NOMO-1 treated with dmso at 0.1 percent for 144 hours (cell line): ENCODE data around the gene RPS6KA2.

Experiments used
- DNase-seq: peaks from one replicate; lab custom pipeline; 2025; ENCODE audit not compliant: unreplicated experiment; lab: John Stamatoyannopoulos, UW

RPS6KA2 gene

GRCh38 chr6:166454692-166455515 is 172.1 kb downstream of the RPS6KA2 start:
- DNase-seq, result no peak

DNA sequence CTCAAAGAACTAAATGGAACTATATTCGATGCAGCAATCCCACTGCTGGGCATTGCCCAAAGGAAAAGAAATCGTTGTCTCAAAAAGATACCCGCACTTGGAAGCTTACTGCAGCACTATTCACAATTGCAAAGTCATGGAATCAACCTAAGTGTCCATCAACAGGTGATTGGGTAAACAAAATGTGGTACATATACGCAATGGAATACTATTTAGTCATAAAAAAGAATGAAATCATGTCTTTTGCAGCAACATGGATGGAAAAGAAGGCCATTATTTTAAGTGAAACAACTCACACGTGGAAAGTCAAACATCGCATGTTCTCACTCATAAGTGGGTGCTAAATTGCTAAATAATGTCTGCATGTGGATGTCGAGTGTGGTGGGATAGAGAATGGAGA is 173.4 kb downstream of the RPS6KA2 start:
- DNase-seq, result no peak

GRCh38 chr6:166450167-166450873 is 176.7 kb downstream of the RPS6KA2 start:
- DNase-seq, result no peak

DNA sequence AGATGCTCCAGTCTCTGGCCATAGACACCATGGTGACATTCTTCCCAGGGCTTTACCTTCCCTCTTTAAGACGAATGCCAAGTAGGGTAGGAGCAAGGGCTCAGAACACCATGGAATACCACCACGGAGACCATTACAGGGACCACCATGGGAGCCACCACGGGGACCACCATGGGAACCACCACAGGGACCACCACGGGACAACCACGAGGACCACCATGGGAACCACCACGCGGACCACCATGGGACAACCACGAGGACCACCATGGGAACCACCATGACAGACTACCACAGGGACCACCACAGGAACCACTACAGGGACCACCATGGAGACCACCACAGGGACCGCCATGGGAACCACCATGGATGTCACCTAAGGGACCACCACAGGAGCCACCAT is 177.4 kb downstream of the RPS6KA2 start:
- no peak for DNase-seq

DNA sequence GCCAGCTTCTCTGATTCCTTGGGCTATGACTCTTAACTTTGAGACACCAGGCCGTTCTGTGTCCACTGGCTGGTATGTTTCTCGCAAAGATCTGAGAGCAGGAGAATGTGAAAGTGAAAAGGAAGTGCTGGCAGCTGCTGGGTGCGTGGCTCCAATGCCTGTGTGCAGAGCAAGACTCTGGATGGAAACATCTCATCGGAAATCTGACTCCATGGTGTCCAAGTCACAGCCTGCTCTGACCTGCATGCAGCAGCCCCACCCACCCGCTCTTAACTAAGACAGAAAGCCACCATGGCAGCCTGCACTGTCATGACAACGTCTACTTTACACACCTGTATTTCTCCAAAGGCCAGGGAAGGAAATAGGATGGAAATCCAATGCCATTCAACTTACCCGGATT is 178.0 kb downstream of the RPS6KA2 start:
- DNase-seq, result no peak

DNA sequence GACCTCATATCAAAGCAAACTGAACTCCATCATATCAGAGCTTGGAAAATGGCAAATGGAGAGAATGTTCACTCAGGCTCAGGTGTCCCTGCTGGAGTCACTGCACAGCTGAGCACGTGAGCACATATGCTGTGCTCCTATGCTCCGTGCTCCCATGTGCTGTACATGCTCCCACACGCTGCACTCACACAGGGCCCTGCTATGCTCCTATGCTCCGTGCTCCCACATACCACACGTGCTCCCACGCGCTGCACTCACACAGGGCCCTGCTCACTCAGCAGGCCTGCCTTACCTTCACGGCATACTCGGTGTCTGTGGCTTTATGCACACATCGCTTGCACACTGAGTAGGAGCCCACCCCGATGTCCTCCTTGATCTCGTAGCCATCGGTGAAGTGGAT is 178.6 kb downstream of the RPS6KA2 start:
- DNase-seq, result no peak

GRCh38 chr6:166446567-166447065 is 180.4 kb downstream of the RPS6KA2 start:
- DNase-seq, result no peak

- no peak for DNase-seq
Observed at GRCh38 chr6:166446146-166446545, 180.9 kb downstream of the RPS6KA2 start.

- no peak for DNase-seq
Observed at GRCh38 chr6:166444446-166444845, 182.6 kb downstream of the RPS6KA2 start.

- no peak for DNase-seq
Observed at GRCh38 chr6:166443166-166443565, 183.9 kb downstream of the RPS6KA2 start.

DNA sequence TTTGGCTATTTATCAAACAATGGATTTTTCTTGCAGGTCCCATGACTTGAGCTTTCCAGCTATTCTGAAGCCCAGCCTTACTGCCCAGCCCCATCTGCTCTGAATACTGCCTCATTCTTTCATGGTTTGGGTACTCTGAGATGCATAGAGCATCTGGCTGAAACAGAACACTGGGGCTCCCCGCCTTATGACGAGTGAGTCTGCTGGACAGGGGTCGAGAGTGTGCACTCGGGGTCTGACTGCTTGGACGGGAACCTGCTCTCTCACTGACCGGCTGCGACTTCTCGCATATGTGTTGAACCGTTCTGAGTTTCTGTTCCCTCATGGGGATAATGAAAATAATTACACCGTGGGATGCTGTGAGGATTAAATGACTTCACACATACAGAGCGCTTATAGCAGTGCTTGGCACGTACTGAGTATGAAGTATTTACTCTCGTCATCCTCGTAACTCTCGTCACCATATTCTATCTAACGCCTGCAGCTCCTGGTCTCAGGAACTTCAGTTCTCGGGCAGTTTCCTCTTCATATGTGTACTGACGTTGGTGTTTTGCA is 184.8 kb downstream of the RPS6KA2 start:
- no peak for DNase-seq

GRCh38 chr6:166441325-166442078 is 185.5 kb downstream of the RPS6KA2 start:
- DNase-seq, result no peak

- DNase-seq, result no peak
Observed at GRCh38 chr6:166440729-166441128, 186.3 kb downstream of the RPS6KA2 start.

DNA sequence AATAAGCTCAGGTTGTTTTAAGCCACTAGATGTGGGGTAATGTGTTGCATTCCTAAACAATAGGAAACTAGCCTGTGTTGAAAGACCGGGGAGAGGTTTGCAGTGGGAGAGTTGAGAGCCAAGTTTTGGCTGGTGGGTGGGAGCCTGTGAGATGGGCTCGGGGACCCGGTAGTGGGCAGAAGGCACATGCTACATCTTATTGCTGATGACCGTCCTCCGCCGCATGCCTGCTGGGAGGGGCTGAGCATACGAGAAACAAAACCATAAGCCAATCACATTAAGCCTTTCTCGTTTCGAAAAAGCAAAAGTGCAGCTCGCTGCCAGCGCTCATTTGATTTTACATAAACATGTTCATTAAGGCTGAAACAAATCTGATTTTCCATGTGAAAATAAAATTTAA is 186.9 kb downstream of the RPS6KA2 start:
- no peak for DNase-seq

- DNase-seq, result no peak
Observed at GRCh38 chr6:166439366-166440091, 187.5 kb downstream of the RPS6KA2 start.

GRCh38 chr6:166438211-166438861 is 188.7 kb downstream of the RPS6KA2 start:
- no peak for DNase-seq

GRCh38 chr6:166437661-166438060 is 189.4 kb downstream of the RPS6KA2 start:
- DNase-seq, result no peak

GRCh38 chr6:166436195-166437139 is 190.6 kb downstream of the RPS6KA2 start:
- DNase-seq, result no peak

DNA sequence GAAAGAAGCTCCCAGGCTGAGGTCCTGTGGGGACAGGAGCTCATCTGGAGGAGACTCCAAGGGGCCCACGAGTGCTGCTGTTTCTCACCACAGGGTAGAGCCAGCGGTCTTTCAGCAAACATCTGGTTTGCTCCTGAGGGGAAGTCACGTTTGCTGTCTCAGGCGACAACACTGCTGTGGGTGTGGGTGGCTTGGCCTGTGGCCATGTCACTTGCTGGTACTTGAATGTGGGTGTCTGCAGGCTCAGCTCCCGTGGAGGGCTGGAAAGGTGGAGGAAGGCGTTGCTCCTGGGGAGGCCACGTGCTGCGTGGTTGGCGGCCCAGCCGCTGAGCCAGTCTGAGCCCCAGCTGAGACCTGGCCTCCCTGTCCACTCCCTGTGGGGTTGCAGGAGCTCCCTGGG is 191.5 kb downstream of the RPS6KA2 start:
- no peak for DNase-seq
